Measurements from ENCODE around the gene SLIT1. TPM values are rescaled to one million over a fixed set of nuclear protein-coding genes. Genes with fewer than 3 reads are reported as not detected.
"Not testable (repeated sequence)": the region's sequence is repeated elsewhere in the genome, so short reads cannot be mapped to it uniquely, and the experiment has no call there.

SLIT1 gene
- total RNA-seq, 5 donors from 2014 or later (not counting 1 experiment from before 2014, with no cell fraction given) = 0.29 to 0.56 (median 0.49) TPM

DNA sequence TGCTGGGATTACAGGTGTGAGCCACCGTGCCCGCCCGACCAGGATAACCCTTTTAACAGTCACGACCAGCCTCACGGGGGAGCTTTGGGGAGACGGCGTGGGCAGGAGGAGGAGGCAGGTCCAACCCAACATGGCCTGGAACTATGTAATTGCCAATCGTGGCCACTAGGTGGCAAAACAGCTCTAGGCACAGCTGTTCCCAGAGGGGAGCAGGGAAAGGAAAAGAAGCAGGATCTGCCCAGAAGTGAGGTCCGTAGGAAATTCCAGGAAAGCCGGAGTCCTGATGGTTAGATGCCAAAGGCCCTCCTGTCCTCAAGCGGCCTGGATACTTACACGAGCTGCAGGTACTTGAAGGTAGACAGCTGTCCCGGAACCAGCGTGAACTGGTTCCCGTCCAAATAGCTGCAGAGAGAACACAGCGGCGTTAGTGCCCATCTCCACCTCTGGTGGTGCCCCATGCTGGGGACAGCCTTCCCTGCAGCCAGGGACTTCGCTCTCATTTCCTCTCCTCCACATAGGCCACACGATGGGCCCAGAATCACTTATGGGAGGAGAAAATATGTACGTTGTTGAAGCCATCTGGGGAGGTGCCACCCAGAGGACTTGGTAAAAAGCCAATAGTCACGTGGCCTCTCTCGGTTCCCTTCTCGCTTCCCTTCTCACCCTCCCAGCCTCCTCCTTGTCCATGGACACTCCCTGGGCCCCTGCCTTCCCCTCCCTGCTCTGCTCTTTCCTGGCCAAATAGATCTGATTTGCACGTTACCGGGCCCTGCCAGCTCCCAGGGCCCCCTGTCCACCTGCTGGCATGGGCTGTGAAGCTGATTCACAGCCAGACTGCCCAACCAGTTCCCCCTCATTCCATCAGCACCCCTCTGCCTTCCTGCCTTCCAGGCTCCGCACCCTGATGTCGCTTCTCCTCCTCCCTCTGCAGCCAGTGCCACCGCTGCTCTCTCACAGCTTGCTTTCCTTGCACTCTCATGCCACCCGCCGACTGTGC is 148.1 kb downstream of the SLIT1 start:
- H3K4me1 ChIP-seq (ENCODE audit: control insufficient read depth in 1 of 2, extremely low read depth in 1 of 2, insufficient read depth in 2 of 2, low read length in 2 of 2) = peaks cover 0 to 9% of the 10 kb centered on the region in 2 experiments
- Mint-ChIP-seq H3K4me3 (peak overlapping the region; percentile 64 to 75 (median 70)), H3K36me3 (no peaks in the 10 kb centered on the region), H3K27me3 (peaks cover 15 to 17% of the 10 kb centered on the region in 2 donors), H3K27ac (no peak overlapping the region), H3K4me1 (peaks cover 11 to 22% (median 14%) of the 10 kb centered on the region in 3 donors), H3K9me3 (no peaks in the 10 kb centered on the region)
- ChIA-PET POLR2A (interaction anchor here in 1 of 2 donors (0.8 kb wide), 1 partner anchor 20 kb away, joined by 3 read pairs; no protein-coding TSS in a partner anchor), CTCF (interaction anchor here (0.6 to 2.6 kb wide), 11 partner anchors 9 to 419 kb away, joined by 3 to 14 read pairs (median 5); no protein-coding TSS in a partner anchor)
- peaks cover 0 to 20% of the 10 kb centered on the region in 2 experiments for H3K27me3 ChIP-seq (replicated peaks in 1 of 2; ENCODE audit: control insufficient read depth in 2 of 2, extremely low read depth in 1 of 2, insufficient read depth in 2 of 2, low read length in 1 of 2)
- H3K9me3 ChIP-seq = no peaks in the 10 kb centered on the region
- DNase-seq = peak in 34 of 35 experiments; percentile 12 to 75 (median 51)
- ATAC-seq (replicated peaks in 1 of 4) = peak; percentile 84 to 91 (median 88)
- 31% methylated on average over 24 of the region's 30 CpGs for WGBS (ENCODE audit: insufficient coverage)
- peak overlapping the region; percentile 39 to 67 for H3K4me3 ChIP-seq (ENCODE audit: control insufficient read depth in 1 of 2, extremely low read depth in 1 of 2, low read length in 1 of 2)
- no peak overlapping the region for H3K27ac ChIP-seq (ENCODE audit: low read length)
- no peaks in the 10 kb centered on the region for H3K36me3 ChIP-seq (ENCODE audit: control insufficient read depth in 2 of 2, extremely low read depth in 1 of 2, insufficient read depth in 1 of 2, low read length in 1 of 2)

GRCh38 chr10:97034958-97035769 is 150.6 kb downstream of the SLIT1 start:
- ChIA-PET POLR2A (no interaction called here), CTCF (interaction anchor here (0.5 to 1.2 kb wide), 6 partner anchors 11 to 443 kb away, joined by 3 to 6 read pairs (median 3); no protein-coding TSS in a partner anchor)
- no peak overlapping the region for H3K27ac Mint-ChIP-seq
- DNase-seq (no peak), ATAC-seq (replicated peaks in 1 of 4) (no peak)
- peaks cover 11 to 22% (median 14%) of the 10 kb centered on the region in 3 donors for H3K4me1 Mint-ChIP-seq
- no peaks in the 10 kb centered on the region for H3K9me3 ChIP-seq
- no peak overlapping the region for H3K27ac ChIP-seq (ENCODE audit: low read length)
- H3K4me3 ChIP-seq (ENCODE audit: control insufficient read depth in 1 of 2, extremely low read depth in 1 of 2, low read length in 1 of 2) = no peak overlapping the region
- 78% methylated on average over 18 of the region's 18 CpGs for WGBS (ENCODE audit: insufficient coverage)
- H3K9me3 Mint-ChIP-seq = no peaks in the 10 kb centered on the region
- peaks cover 15 to 19% of the 10 kb centered on the region in 2 donors for H3K27me3 Mint-ChIP-seq
- no peaks in the 10 kb centered on the region for H3K36me3 Mint-ChIP-seq
- peaks cover 0 to 9% of the 10 kb centered on the region in 2 experiments for H3K4me1 ChIP-seq (ENCODE audit: control insufficient read depth in 1 of 2, extremely low read depth in 1 of 2, insufficient read depth in 2 of 2, low read length in 2 of 2)
- H3K36me3 ChIP-seq (ENCODE audit: control insufficient read depth in 2 of 2, extremely low read depth in 1 of 2, insufficient read depth in 1 of 2, low read length in 1 of 2) = peaks cover 0 to 3% of the 10 kb centered on the region in 2 donors
- H3K4me3 Mint-ChIP-seq = no peak overlapping the region
- H3K27me3 ChIP-seq (replicated peaks in 1 of 2; ENCODE audit: control insufficient read depth in 2 of 2, extremely low read depth in 1 of 2, insufficient read depth in 2 of 2, low read length in 1 of 2) = peaks cover 0 to 23% of the 10 kb centered on the region in 2 experiments

DNA sequence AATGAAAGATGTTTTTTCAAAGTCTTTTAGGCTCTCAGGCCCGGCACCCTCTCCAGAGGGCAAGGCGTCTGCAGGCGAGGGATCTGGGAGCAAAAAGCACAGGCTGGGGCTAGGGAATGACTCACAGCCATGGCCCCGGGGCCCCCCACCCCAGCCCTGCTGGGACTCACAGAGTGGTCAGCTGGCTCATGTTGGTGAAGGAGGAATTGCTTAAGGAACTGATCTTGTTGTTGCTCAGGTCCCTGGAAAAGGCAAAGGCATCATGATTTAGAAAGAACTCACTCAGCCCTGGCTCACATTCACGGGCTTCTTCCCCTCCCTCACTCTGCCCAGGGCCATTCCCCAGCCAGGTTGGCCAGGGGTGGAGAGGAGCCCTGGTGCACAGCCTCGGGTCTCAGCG is 151.5 kb downstream of the SLIT1 start:
- no peak for ATAC-seq (replicated peaks in 1 of 4)
- Histone ChIP-seq H3K4me1 (ENCODE audit: control insufficient read depth in 1 of 2, extremely low read depth in 1 of 2, insufficient read depth in 2 of 2, low read length in 2 of 2) (peaks cover 0 to 9% of the 10 kb centered on the region in 2 experiments), H3K9me3 (no peaks in the 10 kb centered on the region), H3K27me3 (replicated peaks in 1 of 2; ENCODE audit: control insufficient read depth in 2 of 2, extremely low read depth in 1 of 2, insufficient read depth in 2 of 2, low read length in 1 of 2) (peaks cover 0 to 23% of the 10 kb centered on the region in 2 experiments), H3K27ac (ENCODE audit: low read length) (no peak overlapping the region), H3K4me3 (ENCODE audit: control insufficient read depth in 1 of 2, extremely low read depth in 1 of 2, low read length in 1 of 2) (no peak overlapping the region), H3K36me3 (ENCODE audit: control insufficient read depth in 2 of 2, extremely low read depth in 1 of 2, insufficient read depth in 1 of 2, low read length in 1 of 2) (peaks cover 0 to 3% of the 10 kb centered on the region in 2 donors)
- Mint-ChIP-seq H3K4me1 (peaks cover 11 to 22% (median 14%) of the 10 kb centered on the region in 3 donors), H3K9me3 (no peaks in the 10 kb centered on the region), H3K27ac (no peak overlapping the region), H3K36me3 (no peaks in the 10 kb centered on the region), H3K27me3 (peaks cover 15 to 19% of the 10 kb centered on the region in 2 donors), H3K4me3 (no peak overlapping the region)
- POLR2A ChIA-PET = no interaction called here
- CTCF ChIA-PET = interaction anchor here in 1 of 2 donors (0.9 kb wide), 1 partner anchor 176 kb away, joined by 4 read pairs; no protein-coding TSS in a partner anchor
- 91% methylated on average over 6 of the region's 7 CpGs for WGBS (ENCODE audit: insufficient coverage)
- no peak for DNase-seq

GRCh38 chr10:97033841-97034240 is 151.9 kb downstream of the SLIT1 start:
- WGBS (ENCODE audit: insufficient coverage) = 100% methylated on average over 2 of the region's 9 CpGs
- DNase-seq, H3K4me3 Mint-ChIP-seq: not testable (repeated sequence)

DNA sequence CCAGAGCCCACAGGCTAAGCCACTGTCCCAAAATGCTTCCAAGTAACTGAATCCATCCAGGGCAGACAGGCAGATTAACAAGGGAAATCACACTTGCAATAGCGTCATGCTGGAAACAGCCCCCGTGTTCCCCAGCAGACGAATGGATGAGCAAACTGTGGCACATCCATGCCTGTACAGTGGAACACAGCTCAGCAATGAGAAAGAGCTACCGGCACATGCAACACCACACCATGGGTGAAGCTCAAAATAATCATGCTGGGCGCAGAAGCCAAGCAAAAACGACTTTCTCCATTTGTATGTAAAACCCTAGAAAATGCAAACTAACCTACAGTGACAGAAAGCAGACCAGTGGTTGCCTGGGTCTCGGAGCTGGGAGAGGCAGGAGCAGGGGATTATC is 153.1 kb downstream of the SLIT1 start:
- 69% methylated on average over 3 of the region's 7 CpGs for WGBS (ENCODE audit: insufficient coverage)
- Histone ChIP-seq H3K27ac (ENCODE audit: low read length) (no peak overlapping the region), H3K4me1 (ENCODE audit: control insufficient read depth in 1 of 2, extremely low read depth in 1 of 2, insufficient read depth in 2 of 2, low read length in 2 of 2) (peaks cover 0 to 6% of the 10 kb centered on the region in 2 experiments), H3K36me3 (ENCODE audit: control insufficient read depth in 2 of 2, extremely low read depth in 1 of 2, insufficient read depth in 1 of 2, low read length in 1 of 2) (peaks cover 0 to 3% of the 10 kb centered on the region in 2 donors), H3K4me3 (ENCODE audit: control insufficient read depth in 1 of 2, extremely low read depth in 1 of 2, low read length in 1 of 2) (no peak overlapping the region), H3K27me3 (replicated peaks in 1 of 2; ENCODE audit: control insufficient read depth in 2 of 2, extremely low read depth in 1 of 2, insufficient read depth in 2 of 2, low read length in 1 of 2) (peaks cover 0 to 17% of the 10 kb centered on the region in 2 experiments), H3K9me3 (no peaks in the 10 kb centered on the region)
- H3K27ac Mint-ChIP-seq = no peak overlapping the region
- H3K4me3 Mint-ChIP-seq = no peak overlapping the region
- H3K27me3 Mint-ChIP-seq = peaks cover 15 to 19% of the 10 kb centered on the region in 2 donors
- peaks cover 7 to 13% (median 7%) of the 10 kb centered on the region in 3 donors for H3K4me1 Mint-ChIP-seq
- ChIA-PET CTCF (interaction anchor here in 1 of 2 donors (0.7 kb wide), 2 partner anchors 28 to 1325 kb away, joined by 3 to 4 read pairs; no protein-coding TSS in a partner anchor), POLR2A (no interaction called here)
- no peak for ATAC-seq (replicated peaks in 1 of 4)
- H3K36me3 Mint-ChIP-seq = no peaks in the 10 kb centered on the region
- DNase-seq = no peak
- no peaks in the 10 kb centered on the region for H3K9me3 Mint-ChIP-seq

More at GRCh38 chr10:97033841-97034240, 151.9 kb downstream of the SLIT1 start:
- H3K27ac ChIP-seq (ENCODE audit: low read length); H3K9me3 Mint-ChIP-seq; ATAC-seq (replicated peaks in 1 of 4); H3K4me1 ChIP-seq (ENCODE audit: control insufficient read depth in 1 of 2, extremely low read depth in 1 of 2, insufficient read depth in 2 of 2, low read length in 2 of 2); H3K27ac Mint-ChIP-seq; POLR2A ChIA-PET; H3K36me3 Mint-ChIP-seq; H3K36me3 ChIP-seq (ENCODE audit: control insufficient read depth in 2 of 2, extremely low read depth in 1 of 2, insufficient read depth in 1 of 2, low read length in 1 of 2); H3K4me3 ChIP-seq (ENCODE audit: control insufficient read depth in 1 of 2, extremely low read depth in 1 of 2, low read length in 1 of 2); H3K9me3 ChIP-seq: not testable (repeated sequence)
- Mint-ChIP-seq H3K27me3 (peaks cover 15 to 19% of the 10 kb centered on the region in 2 donors), H3K4me1 (peaks cover 11 to 22% (median 14%) of the 10 kb centered on the region in 3 donors)
- CTCF ChIA-PET = interaction anchor here in 1 of 2 donors (0.7 kb wide), 1 partner anchor 591 kb away, joined by 5 read pairs; no protein-coding TSS in a partner anchor
- H3K27me3 ChIP-seq (replicated peaks in 1 of 2; ENCODE audit: control insufficient read depth in 2 of 2, extremely low read depth in 1 of 2, insufficient read depth in 2 of 2, low read length in 1 of 2) = peaks cover 0 to 23% of the 10 kb centered on the region in 2 experiments

All from T-cell (primary cell).